Pericardium fibroblast (primary cell): ENCODE measurements around the gene IVNS1ABP. TPM values are rescaled to one million over a fixed set of nuclear protein-coding genes. Genes with fewer than 3 reads are reported as not detected.

Experiments used
- total RNA-seq: library from RNA; depleted of rRNA; stranded (reverse); fragments of >200 nt; gene quantifications from 2 replicates; pipeline ENCODE4 v1.2.3, GENCODE V29; 2015

Gene IVNS1ABP
- 9.5 and 15.5 TPM in 2 replicates for total RNA-seq

GRCh38 chr1:185317034-185317885 lies at the start of gene IVNS1ABP:
Gene IVNS1ABP (minus strand): TSS chr1:185317243. CDS start chr1:185309493, 7,750 bp downstream.

Other genes starting within 250 kb of the IVNS1ABP start
- 7.5 and 8.8 TPM in 2 replicates for gene TRMT1L, start 160.3 kb downstream of the IVNS1ABP start, total RNA-seq
- gene SWT1, start 160.1 kb downstream of the IVNS1ABP start, total RNA-seq, result 3.6 and 4.0 TPM in 2 replicates